HL-60 (cell line): ENCODE data around the gene SOX6.

Experiments
- DNase-seq, 2 experiments: peaks; one replicate each; pipeline ENCODE4 v3.0.0-alpha.2; 2010 to 2020; ENCODE audit warnings: low read depth in 1 of 2, low spot score in 1 of 2
- H3K27ac ChIP-seq: fragments of 250-450 bp; sonication (Bioruptor Pico); replicated peaks from 2 replicates; pipeline ENCODE4 v1.5.1; 2020; ENCODE audit warnings: mild to moderate bottlenecking, moderate library complexity
- H3K27me3 ChIP-seq: fragments of 250-450 bp; sonication (Bioruptor Pico); 2 replicates; pipeline ENCODE4 v1.5.1; 2021; ENCODE audit warnings: mild to moderate bottlenecking, moderate library complexity; ENCODE audit not compliant: insufficient read depth, poor library complexity, severe bottlenecking
- H3K4me3 ChIP-seq: replicated peaks from 2 replicates; pipeline ENCODE4 v1.5.1; 2011; ENCODE audit warnings: mild to moderate bottlenecking, control low read depth, low read length; ENCODE audit not compliant: insufficient read depth
- CTCF ChIP-seq: IDR thresholded peaks from one replicate; pipeline ENCODE4 v1.5.1; 2011; ENCODE audit warnings: low read length, control low read depth, inconsistent platforms; ENCODE audit not compliant: insufficient read depth
- GABPA ChIP-seq: IDR thresholded peaks from 2 replicates; pipeline ENCODE4 v1.6.1; 2012; ENCODE audit warnings: low read depth
- POLR2AphosphoS5 ChIP-seq: IDR thresholded peaks from 2 replicates; pipeline ENCODE4 v1.6.1; 2012; ENCODE audit warnings: low read depth
- SPI1 ChIP-seq: IDR thresholded peaks from 2 replicates; pipeline ENCODE4 v1.6.1; 2012; ENCODE audit warnings: low read depth, mild to moderate bottlenecking, borderline replicate concordance
- TF ChIP-seq, protein P1 (sequence below): IDR thresholded peaks from 2 replicates; pipeline ENCODE4 v1.6.1; 2012; ENCODE audit warnings: low read depth; ENCODE audit not compliant: insufficient replicate concordance

SOX6 gene

GRCh38 chr11:16126362-16126761, 230.0 kb downstream of the SOX6 start:
- TF ChIP-seq SPI1, result no peak
- TF ChIP-seq CTCF, result no peak
- TF ChIP-seq POLR2AphosphoS5, result no peak
- TF ChIP-seq, protein P1, sequence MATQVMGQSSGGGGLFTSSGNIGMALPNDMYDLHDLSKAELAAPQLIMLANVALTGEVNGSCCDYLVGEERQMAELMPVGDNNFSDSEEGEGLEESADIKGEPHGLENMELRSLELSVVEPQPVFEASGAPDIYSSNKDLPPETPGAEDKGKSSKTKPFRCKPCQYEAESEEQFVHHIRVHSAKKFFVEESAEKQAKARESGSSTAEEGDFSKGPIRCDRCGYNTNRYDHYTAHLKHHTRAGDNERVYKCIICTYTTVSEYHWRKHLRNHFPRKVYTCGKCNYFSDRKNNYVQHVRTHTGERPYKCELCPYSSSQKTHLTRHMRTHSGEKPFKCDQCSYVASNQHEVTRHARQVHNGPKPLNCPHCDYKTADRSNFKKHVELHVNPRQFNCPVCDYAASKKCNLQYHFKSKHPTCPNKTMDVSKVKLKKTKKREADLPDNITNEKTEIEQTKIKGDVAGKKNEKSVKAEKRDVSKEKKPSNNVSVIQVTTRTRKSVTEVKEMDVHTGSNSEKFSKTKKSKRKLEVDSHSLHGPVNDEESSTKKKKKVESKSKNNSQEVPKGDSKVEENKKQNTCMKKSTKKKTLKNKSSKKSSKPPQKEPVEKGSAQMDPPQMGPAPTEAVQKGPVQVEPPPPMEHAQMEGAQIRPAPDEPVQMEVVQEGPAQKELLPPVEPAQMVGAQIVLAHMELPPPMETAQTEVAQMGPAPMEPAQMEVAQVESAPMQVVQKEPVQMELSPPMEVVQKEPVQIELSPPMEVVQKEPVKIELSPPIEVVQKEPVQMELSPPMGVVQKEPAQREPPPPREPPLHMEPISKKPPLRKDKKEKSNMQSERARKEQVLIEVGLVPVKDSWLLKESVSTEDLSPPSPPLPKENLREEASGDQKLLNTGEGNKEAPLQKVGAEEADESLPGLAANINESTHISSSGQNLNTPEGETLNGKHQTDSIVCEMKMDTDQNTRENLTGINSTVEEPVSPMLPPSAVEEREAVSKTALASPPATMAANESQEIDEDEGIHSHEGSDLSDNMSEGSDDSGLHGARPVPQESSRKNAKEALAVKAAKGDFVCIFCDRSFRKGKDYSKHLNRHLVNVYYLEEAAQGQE, result no peak
- no peak for TF ChIP-seq GABPA
- DNase-seq, result no peak
- H3K27ac ChIP-seq, result no peak overlapping the region
- no peaks in the 10 kb centered on the region for H3K27me3 ChIP-seq
- H3K4me3 ChIP-seq, result no peak overlapping the region

DNA sequence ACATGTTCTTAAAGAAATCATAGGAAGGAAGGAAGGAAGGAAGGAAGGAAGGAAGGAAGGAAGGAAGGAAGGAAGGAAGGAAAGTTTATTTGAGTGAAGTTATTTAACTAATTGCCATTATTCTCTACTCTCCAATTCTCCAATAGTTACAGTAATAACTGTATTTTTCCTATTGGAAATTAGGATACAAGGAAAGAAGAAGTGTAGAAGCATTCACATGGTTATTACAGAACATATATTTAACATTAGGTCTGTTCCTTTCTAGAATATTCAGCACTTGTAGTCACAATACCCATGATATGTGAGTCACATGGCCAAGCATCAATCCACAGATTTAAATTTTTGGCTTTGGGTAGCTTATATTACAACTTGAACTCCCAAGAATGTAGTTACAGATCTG, 230.6 kb downstream of the SOX6 start:
- no peak for DNase-seq
- H3K27ac ChIP-seq, result no peak overlapping the region
- H3K27me3 ChIP-seq, result no peaks in the 10 kb centered on the region
- TF ChIP-seq SPI1 (no peak), GABPA (no peak), CTCF (no peak), POLR2AphosphoS5 (no peak)
- TF ChIP-seq, protein P1, result no peak
- no peak overlapping the region for H3K4me3 ChIP-seq

- no peak for TF ChIP-seq POLR2AphosphoS5
- TF ChIP-seq CTCF, result no peak
- TF ChIP-seq SPI1, result no peak
- TF ChIP-seq, protein P1, result no peak
- TF ChIP-seq GABPA, result no peak
- Histone ChIP-seq H3K4me3 (no peak overlapping the region), H3K27me3 (no peaks in the 10 kb centered on the region), H3K27ac (no peak overlapping the region)
- DNase-seq, result no peak
These were observed 232.0 kb downstream of the SOX6 start for GRCh38 chr11:16124390-16124789.
